Memory B cell (primary cell): Measurements from ENCODE around the gene LINGO4.

Experiments used
- ATAC-seq: fragments of 150-1000 bp; cut with Tn5 transposase; 2 replicates; pipeline ENCODE4 v1.10.0; 2021; ENCODE audit warnings: low read depth, mild to moderate bottlenecking, moderate library complexity
- DNase-seq, 2 donors: peaks; one replicate each; pipeline ENCODE4 v3.0.0; 2022; ENCODE audit warnings: low spot score in 2 of 2
- H3K27ac Mint-ChIP-seq: one replicate; pipeline ENCODE4 v1.8.0; 2022; ENCODE audit warnings: mild to moderate bottlenecking, moderate library complexity, mixed read lengths
- H3K27me3 Mint-ChIP-seq: one replicate; pipeline ENCODE4 v1.8.0; 2022; ENCODE audit warnings: mixed read lengths
- H3K36me3 Mint-ChIP-seq: one replicate; pipeline ENCODE4 v1.8.0; 2022; ENCODE audit warnings: mild to moderate bottlenecking, mixed read lengths
- H3K4me1 Mint-ChIP-seq: one replicate; pipeline ENCODE4 v1.8.0; 2022; ENCODE audit warnings: mixed read lengths
- H3K4me3 Mint-ChIP-seq: one replicate; pipeline ENCODE4 v1.8.0; 2022; ENCODE audit warnings: mild to moderate bottlenecking, moderate library complexity, mixed read lengths
- H3K9me3 Mint-ChIP-seq: one replicate; pipeline ENCODE4 v1.8.0; 2022; ENCODE audit warnings: mixed read lengths

LINGO4 gene

DNA sequence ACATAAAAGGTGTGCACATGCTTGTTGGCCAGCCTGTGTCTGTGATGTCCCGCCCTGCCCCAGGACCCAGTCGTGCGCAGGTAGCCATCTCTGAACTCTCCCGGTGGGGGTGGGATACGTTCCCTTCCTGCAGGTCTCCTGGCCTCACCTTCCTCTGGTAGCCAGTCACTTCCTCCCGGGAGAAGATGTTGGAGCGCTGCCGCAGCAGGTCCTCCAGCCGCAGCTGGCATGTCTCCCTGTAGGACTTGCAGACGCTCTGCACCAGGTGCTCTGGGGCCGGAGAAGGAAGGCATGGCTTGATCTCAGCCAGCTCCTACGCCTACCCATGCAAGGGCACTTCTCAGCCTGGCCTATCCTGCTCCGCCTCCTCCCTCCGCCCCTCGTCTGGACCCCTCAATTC is 9.2 kb upstream of the LINGO4 start:
- ATAC-seq (no peak), DNase-seq (no peak)
- Mint-ChIP-seq H3K4me3 (no peak overlapping the region), H3K9me3 (no peaks in the 10 kb centered on the region), H3K27me3 (peaks cover 15% of the 10 kb centered on the region), H3K4me1 (peaks cover 4% of the 10 kb centered on the region), H3K36me3 (no peaks in the 10 kb centered on the region), H3K27ac (no peak overlapping the region)

DNA sequence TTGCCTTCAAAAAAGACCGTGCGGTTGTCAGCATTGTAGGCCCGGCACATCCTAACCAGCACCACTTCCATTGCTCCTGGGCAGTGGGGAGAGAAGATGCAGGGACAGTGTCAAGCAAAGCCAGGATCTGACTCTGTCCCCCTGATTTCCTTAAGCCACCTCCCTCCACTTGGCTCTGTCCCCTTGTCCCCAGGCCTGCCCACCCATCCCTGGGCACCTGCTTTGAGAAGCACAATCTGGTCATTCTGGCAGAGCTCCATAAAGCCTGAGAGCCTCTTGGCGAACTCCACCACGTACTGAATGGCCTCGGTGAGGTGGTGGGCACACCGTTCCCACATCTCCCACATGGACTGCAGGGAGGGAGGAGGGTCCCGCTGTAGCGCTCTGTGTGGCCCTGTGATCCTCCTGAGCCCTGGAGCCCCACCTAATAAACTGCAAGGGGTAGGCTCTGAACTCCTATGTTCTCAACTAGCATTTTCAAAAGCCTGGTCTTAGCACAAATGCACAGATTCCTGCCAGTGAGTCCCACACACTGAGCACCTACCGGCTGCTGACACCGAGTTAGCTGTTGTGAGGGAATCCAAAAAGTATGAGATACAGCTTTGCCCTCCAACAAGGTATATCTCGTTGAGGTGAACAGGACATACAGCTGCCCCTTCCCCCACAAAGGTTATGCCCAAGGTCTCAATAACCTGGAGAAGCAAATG is 8.2 kb upstream of the LINGO4 start:
- H3K27ac Mint-ChIP-seq: no peak overlapping the region
- no peak for ATAC-seq
- H3K27me3 Mint-ChIP-seq: peaks cover 16% of the 10 kb centered on the region
- no peaks in the 10 kb centered on the region for H3K36me3 Mint-ChIP-seq
- H3K4me3 Mint-ChIP-seq: no peak overlapping the region
- peaks cover 4% of the 10 kb centered on the region for H3K4me1 Mint-ChIP-seq
- DNase-seq: no peak
- H3K9me3 Mint-ChIP-seq: no peaks in the 10 kb centered on the region

DNA sequence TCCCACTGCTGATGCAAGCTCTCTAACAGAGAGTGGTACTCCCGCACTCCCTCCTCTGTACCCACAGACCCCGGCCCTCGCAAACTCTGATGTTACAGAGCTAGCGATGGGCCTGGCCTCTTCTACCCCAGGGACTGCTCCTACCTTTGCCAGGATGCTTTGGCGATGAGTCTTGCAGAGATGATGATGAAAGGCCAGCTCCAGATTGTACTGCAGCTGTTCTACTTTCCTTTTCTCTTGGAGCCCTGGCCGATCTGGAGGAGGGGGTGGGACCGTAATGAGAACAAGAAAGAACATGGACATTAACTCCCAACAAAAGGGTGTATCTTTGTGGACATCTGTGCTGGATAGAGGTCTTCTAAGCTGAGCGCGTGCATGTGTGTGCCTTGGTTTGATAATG is 6.0 kb upstream of the LINGO4 start:
- Mint-ChIP-seq H3K4me3 (no peak overlapping the region), H3K27ac (no peak overlapping the region), H3K27me3 (peaks cover 11% of the 10 kb centered on the region), H3K36me3 (no peaks in the 10 kb centered on the region), H3K9me3 (no peaks in the 10 kb centered on the region), H3K4me1 (peaks cover 8% of the 10 kb centered on the region)
- DNase-seq (no peak), ATAC-seq (no peak)

DNA sequence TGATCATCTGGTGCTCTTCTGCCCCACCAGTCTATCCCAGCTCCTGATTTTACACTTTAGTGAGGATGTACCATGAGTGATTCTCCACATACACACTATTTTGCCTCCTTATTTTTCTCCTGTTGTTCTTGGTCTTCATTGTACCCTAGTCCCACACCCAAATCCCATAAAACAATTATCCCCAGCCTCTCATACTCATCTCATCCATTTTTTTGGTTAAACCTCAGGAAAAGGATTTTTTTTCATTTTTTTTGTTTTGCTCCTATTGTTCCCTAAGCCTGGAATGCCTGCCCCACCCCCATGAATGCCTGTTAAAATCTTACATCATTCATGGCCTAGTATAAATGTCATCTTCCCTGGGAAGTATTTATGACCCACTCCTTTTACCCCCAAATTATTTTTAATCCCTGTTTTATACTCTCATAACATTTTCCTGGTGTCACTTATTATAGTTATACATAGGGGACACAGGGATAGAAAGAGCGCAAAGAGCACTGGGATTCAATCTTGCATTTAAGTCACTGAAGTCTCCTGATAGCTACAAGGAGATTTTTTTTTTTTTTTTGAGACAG is 4.9 kb upstream of the LINGO4 start:
- H3K27ac Mint-ChIP-seq: no peak overlapping the region
- H3K36me3 Mint-ChIP-seq: no peaks in the 10 kb centered on the region
- peaks cover 6% of the 10 kb centered on the region for H3K4me1 Mint-ChIP-seq
- ATAC-seq (no peak), DNase-seq (no peak)
- peaks cover 7% of the 10 kb centered on the region for H3K27me3 Mint-ChIP-seq
- H3K4me3 Mint-ChIP-seq: no peak overlapping the region
- H3K9me3 Mint-ChIP-seq: no peaks in the 10 kb centered on the region

DNA sequence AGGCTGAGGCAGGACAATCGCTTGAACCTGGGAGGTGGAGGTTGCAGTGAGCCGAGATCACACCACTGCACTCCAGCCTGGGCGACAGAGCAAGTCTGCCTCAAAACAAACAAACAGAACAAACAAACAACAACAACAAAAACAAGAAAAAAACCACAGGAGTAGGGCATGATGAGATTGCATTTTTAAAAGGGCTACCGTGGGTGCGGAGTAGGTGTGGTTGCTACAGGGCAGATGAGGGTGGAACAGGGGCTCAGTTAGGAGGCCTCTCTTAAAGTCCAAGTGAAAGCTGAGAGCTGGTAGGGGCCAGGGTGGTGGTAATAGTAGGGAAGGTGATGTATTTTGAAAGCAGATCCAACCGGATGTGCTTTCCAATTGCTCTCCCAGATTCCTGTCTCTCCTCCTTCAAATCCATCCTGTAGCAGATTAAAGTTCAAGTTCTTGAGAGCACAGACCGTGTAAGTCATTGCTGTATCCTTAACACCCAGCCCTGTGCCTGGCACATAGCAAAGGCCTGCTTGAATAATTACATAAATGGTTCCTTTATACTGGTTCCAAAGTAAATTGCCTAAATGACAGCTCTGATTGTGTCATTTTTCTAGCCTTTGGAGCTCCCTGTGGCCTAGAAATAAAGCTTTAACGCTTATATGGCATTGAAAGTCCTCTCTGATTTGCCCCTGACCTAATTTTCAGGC is 4.2 kb upstream of the LINGO4 start:
- Mint-ChIP-seq H3K4me1 (peaks cover 6% of the 10 kb centered on the region), H3K9me3 (no peaks in the 10 kb centered on the region), H3K27ac (no peak overlapping the region), H3K27me3 (peaks cover 5% of the 10 kb centered on the region), H3K4me3 (no peak overlapping the region), H3K36me3 (no peaks in the 10 kb centered on the region)
- ATAC-seq (no peak), DNase-seq (no peak)

DNA sequence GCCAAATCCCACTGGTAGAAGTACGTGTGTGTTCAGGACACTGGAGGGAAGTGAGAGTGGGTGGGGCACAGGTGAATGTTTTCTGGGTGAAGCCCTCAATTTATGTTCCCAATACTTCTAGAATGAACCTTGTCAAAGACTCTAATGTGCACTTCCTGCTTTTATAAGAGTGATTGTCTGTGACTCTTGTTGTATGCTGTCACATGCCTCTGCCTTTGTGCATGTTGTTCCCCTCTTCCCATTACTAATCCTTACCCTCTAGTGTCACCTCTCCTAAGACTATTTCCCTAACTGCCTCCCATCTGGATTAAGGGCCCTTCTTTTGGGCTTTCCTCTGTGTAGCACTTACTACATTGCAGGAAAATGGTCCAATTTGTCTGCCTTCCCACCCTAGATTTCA is 2.5 kb upstream of the LINGO4 start:
- H3K27ac Mint-ChIP-seq: no peak overlapping the region
- no peak for ATAC-seq
- peaks cover 2% of the 10 kb centered on the region for H3K27me3 Mint-ChIP-seq
- H3K9me3 Mint-ChIP-seq: no peaks in the 10 kb centered on the region
- H3K36me3 Mint-ChIP-seq: no peaks in the 10 kb centered on the region
- peaks cover 6% of the 10 kb centered on the region for H3K4me1 Mint-ChIP-seq
- H3K4me3 Mint-ChIP-seq: no peak overlapping the region
- no peak for DNase-seq

DNA sequence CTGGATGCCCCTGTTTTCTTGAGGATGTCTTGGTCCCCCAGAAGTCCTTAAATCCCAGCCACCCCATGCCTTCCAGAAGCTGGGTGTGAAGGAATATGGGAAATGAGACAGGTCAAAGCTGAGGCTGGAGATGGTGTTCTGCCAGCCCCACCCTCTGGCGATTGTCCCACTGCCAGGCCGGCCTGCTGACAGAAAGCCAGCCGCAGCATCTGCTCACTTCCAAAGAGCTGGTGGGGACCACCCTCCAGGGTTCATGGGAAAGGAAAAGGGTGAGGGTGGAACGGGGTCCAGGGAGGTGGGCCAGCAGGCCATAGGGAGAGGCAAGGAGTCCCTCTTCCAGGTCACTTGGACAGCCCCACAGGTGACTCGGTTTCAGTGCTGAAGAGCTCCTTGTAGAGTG is 1.9 kb upstream of the LINGO4 start:
- Mint-ChIP-seq H3K27me3 (peaks cover 2% of the 10 kb centered on the region), H3K27ac (no peak overlapping the region), H3K4me1 (peaks cover 6% of the 10 kb centered on the region), H3K9me3 (no peaks in the 10 kb centered on the region), H3K4me3 (no peak overlapping the region), H3K36me3 (no peaks in the 10 kb centered on the region)
- no peak for DNase-seq
- no peak for ATAC-seq

DNA sequence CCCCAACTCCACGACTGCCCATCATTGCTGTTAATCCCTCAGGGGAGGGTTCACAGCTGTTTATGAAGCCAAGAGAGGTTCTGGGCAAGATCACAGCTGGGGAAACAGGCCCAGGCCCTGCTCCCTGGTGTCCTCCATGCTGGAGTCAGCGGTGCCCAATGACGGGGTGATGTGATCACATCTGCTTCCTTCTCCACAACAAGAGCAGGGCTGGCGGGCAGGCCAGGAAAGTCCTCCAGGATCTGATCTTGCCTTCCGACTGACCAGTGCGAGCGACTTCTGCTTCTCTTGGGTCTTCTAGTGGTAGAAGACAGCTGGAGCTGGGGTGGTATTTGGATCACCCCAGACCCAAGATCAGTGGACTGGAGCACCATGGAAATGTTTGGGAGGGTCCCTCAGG is 951 bp upstream of the LINGO4 start:
- Mint-ChIP-seq H3K4me1 (peaks cover 6% of the 10 kb centered on the region), H3K27me3 (peaks cover 2% of the 10 kb centered on the region), H3K4me3 (no peak overlapping the region), H3K36me3 (no peaks in the 10 kb centered on the region), H3K27ac (no peak overlapping the region), H3K9me3 (no peaks in the 10 kb centered on the region)
- DNase-seq: no peak
- no peak for ATAC-seq

DNA sequence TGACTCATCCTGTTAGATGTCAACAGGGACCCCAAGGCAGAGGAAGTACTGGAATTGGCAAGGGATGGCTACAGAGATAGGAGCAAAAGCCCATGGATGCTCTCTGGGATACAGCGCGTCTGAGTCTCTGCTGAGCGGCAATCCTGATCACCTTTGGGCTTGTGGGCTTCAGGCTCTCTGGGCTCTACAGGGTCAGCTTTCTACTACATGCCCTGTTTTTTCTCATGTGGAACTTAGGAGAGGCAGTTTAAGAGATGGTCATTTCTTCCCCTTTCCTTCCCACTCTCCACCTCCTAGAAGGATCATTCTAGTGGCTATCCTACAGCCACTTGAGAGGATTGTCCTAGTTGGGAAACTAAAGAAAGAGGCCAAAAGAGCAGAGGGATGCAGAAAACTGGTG is 1.3 kb downstream of the LINGO4 start:
- Mint-ChIP-seq H3K9me3 (no peaks in the 10 kb centered on the region), H3K27me3 (peaks cover 9% of the 10 kb centered on the region), H3K27ac (no peak overlapping the region), H3K36me3 (peaks cover 2% of the 10 kb centered on the region), H3K4me3 (no peak overlapping the region), H3K4me1 (peaks cover 6% of the 10 kb centered on the region)
- ATAC-seq (no peak), DNase-seq (no peak)

DNA sequence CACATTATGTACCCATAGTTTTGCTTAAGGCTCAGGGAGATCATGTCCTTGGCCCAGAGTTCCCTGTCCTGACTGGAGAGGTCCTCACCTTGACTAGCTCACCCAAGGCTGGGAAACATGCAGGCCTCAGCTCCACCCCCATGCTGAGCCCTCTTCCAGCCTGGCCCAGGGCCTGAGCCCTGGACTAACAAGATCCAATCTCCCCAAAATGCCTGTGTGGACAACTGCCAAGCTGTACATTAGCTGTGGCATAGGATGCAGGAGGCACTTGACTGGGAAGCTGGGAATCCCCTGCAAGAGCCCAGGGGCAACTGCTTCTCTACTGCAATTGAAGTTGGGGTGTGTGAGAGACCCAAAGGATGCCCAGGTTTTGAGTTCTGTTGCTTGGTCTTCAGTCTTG is 2.1 kb downstream of the LINGO4 start:
- no peak overlapping the region for H3K27ac Mint-ChIP-seq
- H3K27me3 Mint-ChIP-seq: peaks cover 8% of the 10 kb centered on the region

DNA sequence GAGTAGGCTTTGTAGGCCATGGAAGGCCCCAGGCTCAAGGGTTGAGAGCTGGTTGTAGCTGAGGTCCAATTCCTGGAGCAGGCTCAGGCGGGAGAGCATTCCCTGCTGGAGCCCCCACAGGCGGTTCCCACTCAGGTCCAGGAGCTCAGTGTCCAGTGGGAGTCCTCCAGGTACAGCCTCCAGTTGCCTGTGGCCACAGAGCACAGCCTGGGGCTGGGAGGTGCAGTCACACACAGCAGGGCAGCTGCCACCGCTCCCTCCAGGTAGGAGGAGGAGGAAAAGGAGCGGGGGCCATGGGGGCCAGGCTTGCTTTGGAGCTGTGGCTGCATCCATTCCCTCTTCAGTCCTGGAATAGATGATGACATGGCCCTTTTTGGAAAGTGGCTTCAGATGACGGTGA is 2.8 kb downstream of the LINGO4 start:
- Mint-ChIP-seq H3K36me3 (peaks cover 2% of the 10 kb centered on the region), H3K9me3 (no peaks in the 10 kb centered on the region), H3K27ac (no peak overlapping the region), H3K4me3 (no peak overlapping the region), H3K4me1 (no peaks in the 10 kb centered on the region), H3K27me3 (peaks cover 8% of the 10 kb centered on the region)
- DNase-seq (no peak), ATAC-seq (no peak)

More for the DNA sequence above, 2.1 kb downstream of the LINGO4 start:
- no peaks in the 10 kb centered on the region for H3K9me3 Mint-ChIP-seq
- DNase-seq (no peak), ATAC-seq (no peak)
- H3K36me3 Mint-ChIP-seq: peaks cover 2% of the 10 kb centered on the region
- H3K4me1 Mint-ChIP-seq: peaks cover 6% of the 10 kb centered on the region
- no peak overlapping the region for H3K4me3 Mint-ChIP-seq

DNA sequence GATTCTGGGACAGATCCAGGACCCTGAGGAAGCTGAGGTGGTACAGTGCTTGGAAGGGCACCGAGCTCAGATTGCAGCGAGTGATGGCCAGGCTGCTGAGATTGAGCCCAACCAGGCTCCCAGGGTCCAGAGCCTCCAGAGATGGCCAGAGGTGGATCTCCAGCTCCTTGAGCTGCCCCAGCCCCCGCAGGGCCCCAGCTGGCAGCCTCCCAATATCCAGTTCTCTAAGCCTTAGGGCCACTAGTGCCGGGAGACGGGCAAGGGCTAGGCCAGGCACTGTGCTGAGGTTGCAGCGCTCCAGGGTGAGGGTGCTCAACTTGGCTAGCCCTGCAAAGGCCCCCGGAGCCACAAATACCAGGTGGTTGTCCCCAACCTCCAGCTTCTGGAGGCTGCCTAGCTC is 3.4 kb downstream of the LINGO4 start:
- DNase-seq (no peak), ATAC-seq (no peak)
- no peaks in the 10 kb centered on the region for H3K9me3 Mint-ChIP-seq
- H3K4me1 Mint-ChIP-seq: no peaks in the 10 kb centered on the region
- peaks cover 8% of the 10 kb centered on the region for H3K27me3 Mint-ChIP-seq
- H3K4me3 Mint-ChIP-seq: no peak overlapping the region
- H3K27ac Mint-ChIP-seq: no peak overlapping the region
- peaks cover 2% of the 10 kb centered on the region for H3K36me3 Mint-ChIP-seq

DNA sequence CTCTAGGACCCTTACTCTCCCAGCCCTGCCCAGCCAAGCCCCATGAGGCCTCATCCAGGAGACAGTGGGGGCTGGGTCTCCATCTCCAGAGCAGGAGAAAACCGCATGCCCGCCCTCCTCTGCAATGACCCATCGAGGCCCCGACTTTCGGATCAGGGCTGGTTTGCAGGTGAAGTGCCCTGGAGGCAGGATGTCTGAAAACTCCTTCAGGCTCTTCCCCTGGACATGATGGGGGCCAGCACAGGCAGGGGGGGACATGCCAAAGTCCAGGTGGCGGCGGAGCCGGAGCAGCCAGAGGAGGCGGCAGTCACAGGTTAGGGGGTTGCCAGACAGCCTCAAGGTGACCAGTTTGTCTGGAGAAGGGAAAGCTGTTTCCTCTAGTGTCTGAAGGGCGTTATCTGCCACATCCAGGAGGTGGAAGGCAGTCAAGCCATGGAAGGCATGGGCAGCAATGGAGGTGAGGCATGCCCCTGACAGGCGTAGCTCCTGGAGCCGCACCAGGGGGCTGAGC is 3.9 kb downstream of the LINGO4 start:
- Mint-ChIP-seq H3K36me3 (peaks cover 2% of the 10 kb centered on the region), H3K27ac (no peak overlapping the region), H3K9me3 (no peaks in the 10 kb centered on the region), H3K4me1 (no peaks in the 10 kb centered on the region), H3K27me3 (peaks cover 8% of the 10 kb centered on the region), H3K4me3 (no peak overlapping the region)
- ATAC-seq (no peak), DNase-seq (no peak)

DNA sequence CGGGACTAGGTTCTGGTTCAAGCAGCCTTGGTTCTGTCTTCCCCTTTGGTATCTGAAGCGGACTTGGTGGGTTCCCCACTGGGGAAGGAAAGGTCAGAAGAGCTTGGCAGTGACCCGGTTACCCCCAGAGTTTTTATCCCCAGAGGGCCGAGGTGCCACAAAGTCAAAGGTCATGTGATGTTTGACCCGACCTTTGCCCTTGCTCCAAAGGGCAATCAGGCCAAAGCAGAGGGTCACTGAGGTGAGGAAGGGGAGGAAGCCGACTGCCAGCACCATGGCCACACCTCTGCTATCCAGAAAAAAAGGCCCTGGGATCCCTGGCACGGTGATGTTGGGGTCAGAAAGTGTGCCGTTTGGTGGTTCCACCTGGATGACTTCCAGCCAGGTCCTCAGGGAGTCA is 4.4 kb downstream of the LINGO4 start:
- no peaks in the 10 kb centered on the region for H3K4me1 Mint-ChIP-seq
- peaks cover 8% of the 10 kb centered on the region for H3K27me3 Mint-ChIP-seq
- peaks cover 2% of the 10 kb centered on the region for H3K36me3 Mint-ChIP-seq
- H3K27ac Mint-ChIP-seq: no peak overlapping the region
- no peaks in the 10 kb centered on the region for H3K9me3 Mint-ChIP-seq
- no peak for DNase-seq
- no peak overlapping the region for H3K4me3 Mint-ChIP-seq
- ATAC-seq: no peak
